Panc1 (cell line): ENCODE measurements around the gene PRKD2.

Source experiments
- CTCF ChIP-seq: fragments of 450-650 bp; IDR thresholded peaks from 2 replicates; pipeline ENCODE4 v1.5.1; 2017; ENCODE audit warnings: mild to moderate bottlenecking
- POLR2AphosphoS5 ChIP-seq: IDR thresholded peaks from 2 replicates; pipeline ENCODE4 v1.6.1; 2012; ENCODE audit warnings: mild to moderate bottlenecking, low read depth, low read length, moderate library complexity
- SIN3A ChIP-seq: IDR thresholded peaks from 2 replicates; pipeline ENCODE4 v1.6.1; 2012; ENCODE audit warnings: low read depth, mild to moderate bottlenecking, low read length, moderate library complexity, borderline replicate concordance; ENCODE audit not compliant: insufficient read depth

DNA sequence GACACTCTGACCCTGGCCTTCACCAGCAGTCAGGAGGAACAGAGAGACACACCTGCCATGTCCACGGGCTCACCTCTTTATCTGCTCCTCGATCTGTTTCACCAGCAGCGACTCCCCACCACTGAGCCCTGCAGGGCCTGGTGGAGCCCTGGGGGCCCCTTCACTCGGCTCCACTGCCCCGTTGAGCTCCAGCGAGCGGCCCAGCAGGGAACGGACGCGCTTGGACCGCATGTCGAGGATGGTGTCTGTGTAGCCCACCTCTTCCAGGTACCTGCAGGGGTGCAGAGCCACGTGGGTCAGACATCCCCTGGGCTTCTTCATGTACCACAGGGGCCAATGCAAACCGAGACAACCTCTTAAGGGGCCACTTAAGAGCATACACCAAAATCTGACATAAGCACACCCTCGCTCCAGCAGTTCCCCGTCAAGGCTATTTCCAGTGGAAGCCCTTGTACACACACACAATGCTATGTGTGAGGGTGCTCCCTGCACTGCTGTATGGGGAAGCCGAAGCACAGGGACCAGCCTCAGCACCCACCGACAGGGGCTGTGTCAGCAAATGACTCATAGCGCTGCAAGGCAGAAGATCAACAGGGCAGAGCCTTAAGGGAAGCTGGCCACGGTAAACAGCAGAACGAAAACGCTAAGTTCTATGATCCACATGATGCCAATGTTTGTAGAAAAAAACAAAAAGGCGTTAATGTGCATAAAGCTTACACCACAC, 16.2 kb upstream of the PRKD2 start:
- TF ChIP-seq CTCF (no peak), POLR2AphosphoS5 (no peak), SIN3A (no peak)
